Transverse colon (tissue), 4 donors: ENCODE results near the gene NISCH. TPM values are rescaled to one million over a fixed set of nuclear protein-coding genes. Genes with fewer than 3 reads are reported as not detected.

ENCODE experiments used
- DNase-seq: peaks from one replicate; pipeline ENCODE4 v3.0.0-alpha.2; 2019
- H3K27ac ChIP-seq, 4 donors: fragments of 200-600 bp; sonication (generic); 2 replicates each; pipeline ENCODE4 v1.5.1; 2016 to 2018; ENCODE audit warnings: inconsistent platforms in 4 of 4
- H3K27me3 ChIP-seq: fragments of 200-600 bp; sonication (generic); 2 replicates; pipeline ENCODE4 v1.5.1; 2017; ENCODE audit warnings: inconsistent platforms
- H3K36me3 ChIP-seq, 4 donors: fragments of 200-600 bp; sonication (generic); 2 replicates each; pipeline ENCODE4 v1.5.1; 2017 to 2019; ENCODE audit warnings: inconsistent platforms in 4 of 4
- H3K4me1 ChIP-seq, 4 donors: fragments of 200-600 bp; sonication (generic); 2 replicates each; pipeline ENCODE4 v1.5.1; 2017 to 2020; ENCODE audit warnings: inconsistent platforms in 4 of 4
- H3K4me3 ChIP-seq, 4 donors: fragments of 200-600 bp; sonication (generic); 1 replicate in 1 of 4; 2 replicates in 3 of 4; pipeline versions ENCODE4 v1.5.1 to v1.6.1; 2017 to 2019; ENCODE audit warnings: inconsistent platforms in 4 of 4
- H3K9me3 ChIP-seq, 2 donors: fragments of 200-600 bp; sonication (generic); 2 replicates each; pipeline ENCODE4 v1.5.1; 2017 to 2019; ENCODE audit warnings: inconsistent platforms in 2 of 2
- EP300 ChIP-seq: sonication (generic); formaldehyde crosslinking; IDR thresholded peaks from one replicate; pipeline ENCODE4 v1.6.1; 2017; ENCODE audit warnings: antibody characterized with exemption, low read depth
- POLR2A ChIP-seq: fragments of 450-650 bp; IDR thresholded peaks from one replicate; pipeline ENCODE4 v1.6.1; 2016; ENCODE audit warnings: antibody characterized with exemption, mild to moderate bottlenecking, moderate library complexity
- POLR2AphosphoS5 ChIP-seq, 3 donors: sonication (generic); formaldehyde crosslinking; IDR thresholded peaks; one replicate each; pipeline ENCODE4 v1.6.1; 2016; ENCODE audit warnings: antibody characterized with exemption in 3 of 3
- WGBS, 2 donors: methylation state at CpG; one replicate each; pipeline ENCODE4 v1.1.5; 2018; ENCODE audit warnings: low coverage in 1 of 2; 5-methylcytosine and 5-hydroxymethylcytosine counted together
- in situ Hi-C, 4 donors: fragments of 200-750 bp; cut with MboI; loops; one replicate each; pipeline versions ENCODE4 v1.15.0 to v1.15.1; 2017; ENCODE audit warnings: low sequenced_read_pairs in 3 of 4, low pct_ligation_motif_present in 1 of 4, low pct_unique_long_range_greater_than_20kb in 1 of 4
- intact Hi-C: fragments of 100-400 bp; cut with DNase I; formaldehyde crosslinking; loops from one replicate; pipeline ENCODE4 v1.15.1; 2023; ENCODE audit warnings: low total_unique reads
- total RNA-seq, 4 donors: library from RNA; depleted of rRNA; stranded (reverse); fragments of >200 nt; gene quantifications; one replicate each; pipeline ENCODE4 v1.1.0, GENCODE V29; 2016
- TF ChIP-seq, protein P1 (sequence below), 5 experiments: fragments of 200-600 bp in 3 of 5; fragments of 450-650 bp in 2 of 5; sonication (generic) in 3 of 5; IDR thresholded peaks; 1 replicate in 2 of 5; 2 replicates in 3 of 5; pipeline ENCODE4 v1.5.1; 2016 to 2017; ENCODE audit warnings: antibody characterized with exemption in 5 of 5, inconsistent platforms in 3 of 5, mild to moderate bottlenecking in 2 of 5, moderate library complexity in 1 of 5

Gene NISCH
- total RNA-seq, 4 donors from 2014 or later, result 72.0 to 137 (median 98.6) TPM

DNA sequence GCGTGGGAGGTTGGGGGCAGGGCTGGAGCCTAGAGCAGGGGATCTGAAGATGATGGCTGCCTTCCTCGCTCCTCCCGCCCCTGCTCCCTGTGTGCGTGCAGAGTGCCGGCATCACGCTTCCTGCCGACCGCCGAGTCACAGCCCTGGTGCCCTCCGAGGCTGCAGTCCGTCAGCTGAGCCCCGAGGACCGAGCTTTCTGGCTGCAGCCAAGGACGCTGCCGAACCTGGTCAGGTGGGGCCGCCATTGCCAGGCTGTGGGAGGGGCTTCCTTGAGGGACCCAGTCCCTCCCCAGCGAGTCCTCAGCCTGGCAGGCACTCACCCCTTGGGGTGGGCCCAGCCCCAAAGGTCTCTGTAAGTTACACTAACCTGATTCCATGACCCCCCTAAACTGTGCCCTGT is 57.3 kb downstream of the NISCH start:
- 60 to 77% methylated on average over 1 to 17 of the region's 17 CpGs for WGBS, 2 donors
- Histone ChIP-seq H3K4me1 (no peaks in the 10 kb centered on the region), H3K36me3 (no peaks in the 10 kb centered on the region), H3K27me3 (no peaks in the 10 kb centered on the region), H3K27ac (no peak overlapping the region), H3K9me3 (no peaks in the 10 kb centered on the region), H3K4me3 (no peak overlapping the region)
- TF ChIP-seq POLR2AphosphoS5 (IDR thresholded peaks at IDR 0.05), result no peak
- no peak for DNase-seq
- in situ Hi-C loops, result no loop called here
- intact Hi-C loops, result no loop called here

DNA sequence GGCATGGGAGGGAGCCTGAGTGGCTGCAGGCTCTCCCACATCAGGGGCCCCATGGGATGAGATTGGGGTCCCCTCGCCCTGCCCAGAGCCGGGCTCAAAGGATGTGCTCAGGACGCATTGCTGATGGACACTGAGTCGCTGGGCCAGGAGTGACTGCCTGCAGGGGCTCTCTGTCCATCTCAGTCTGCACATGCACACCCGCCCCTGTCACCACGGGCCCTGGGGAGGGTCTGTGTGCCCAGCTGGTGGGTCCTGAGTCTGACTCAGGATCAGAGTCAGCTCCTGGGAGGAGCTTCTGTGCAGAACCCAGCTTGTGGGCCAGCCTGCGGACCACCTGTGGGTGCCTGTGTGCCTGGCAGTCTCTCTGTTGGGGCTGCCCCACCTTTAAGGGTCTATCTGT is 57.9 kb downstream of the NISCH start:
- intact Hi-C loops, result no loop called here
- WGBS, 2 donors, result 85% methylated on average over 5 of the region's 7 CpGs; no CpG with 5 or more reads in 1 of the 2 donors
- no peaks in the 10 kb centered on the region for H3K4me1 ChIP-seq
- no peak overlapping the region for H3K4me3 ChIP-seq
- in situ Hi-C loops, result no loop called here
- no peak for DNase-seq
- no peak overlapping the region for H3K27ac ChIP-seq
- TF ChIP-seq, protein P1, sequence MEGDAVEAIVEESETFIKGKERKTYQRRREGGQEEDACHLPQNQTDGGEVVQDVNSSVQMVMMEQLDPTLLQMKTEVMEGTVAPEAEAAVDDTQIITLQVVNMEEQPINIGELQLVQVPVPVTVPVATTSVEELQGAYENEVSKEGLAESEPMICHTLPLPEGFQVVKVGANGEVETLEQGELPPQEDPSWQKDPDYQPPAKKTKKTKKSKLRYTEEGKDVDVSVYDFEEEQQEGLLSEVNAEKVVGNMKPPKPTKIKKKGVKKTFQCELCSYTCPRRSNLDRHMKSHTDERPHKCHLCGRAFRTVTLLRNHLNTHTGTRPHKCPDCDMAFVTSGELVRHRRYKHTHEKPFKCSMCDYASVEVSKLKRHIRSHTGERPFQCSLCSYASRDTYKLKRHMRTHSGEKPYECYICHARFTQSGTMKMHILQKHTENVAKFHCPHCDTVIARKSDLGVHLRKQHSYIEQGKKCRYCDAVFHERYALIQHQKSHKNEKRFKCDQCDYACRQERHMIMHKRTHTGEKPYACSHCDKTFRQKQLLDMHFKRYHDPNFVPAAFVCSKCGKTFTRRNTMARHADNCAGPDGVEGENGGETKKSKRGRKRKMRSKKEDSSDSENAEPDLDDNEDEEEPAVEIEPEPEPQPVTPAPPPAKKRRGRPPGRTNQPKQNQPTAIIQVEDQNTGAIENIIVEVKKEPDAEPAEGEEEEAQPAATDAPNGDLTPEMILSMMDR (IDR thresholded peaks at IDR 0.05), result no peak
- H3K36me3 ChIP-seq, result no peaks in the 10 kb centered on the region
- no peaks in the 10 kb centered on the region for H3K9me3 ChIP-seq
- H3K27me3 ChIP-seq, result no peaks in the 10 kb centered on the region

DNA sequence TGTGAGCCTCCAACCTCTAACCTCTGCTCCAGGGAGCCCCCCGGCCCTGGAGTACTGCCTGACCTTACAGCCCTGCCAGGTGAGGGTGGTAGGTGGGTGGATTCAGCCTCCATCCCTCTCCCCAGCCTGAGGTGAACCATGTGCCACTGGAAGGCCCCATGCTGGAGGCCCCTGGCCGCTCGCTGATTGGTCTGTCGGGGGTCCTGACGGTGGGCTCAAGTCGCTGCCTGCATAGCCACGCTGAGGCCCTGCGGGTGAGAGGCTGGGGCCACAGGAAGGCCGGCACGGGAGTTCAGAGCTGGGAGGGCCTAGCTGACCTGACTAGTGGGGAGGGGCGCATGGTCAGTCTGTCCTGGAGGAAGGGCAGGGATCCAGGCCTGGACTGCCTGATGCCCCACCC is 59.2 kb downstream of the NISCH start:
- peaks cover 0 to 4% (median 0%) of the 10 kb centered on the region in 4 donors for H3K4me1 ChIP-seq
- H3K27ac ChIP-seq, result no peak overlapping the region
- H3K9me3 ChIP-seq, result no peaks in the 10 kb centered on the region
- in situ Hi-C loops, result no loop called here
- intact Hi-C loops, result no loop called here
- WGBS, 2 donors, result 93% methylated on average over 9 of the region's 11 CpGs; no CpG with 5 or more reads in 1 of the 2 donors
- TF ChIP-seq, protein P1 (IDR thresholded peaks at IDR 0.05), result no peak
- TF ChIP-seq EP300, result no peak
- no peak for TF ChIP-seq POLR2A
- TF ChIP-seq POLR2AphosphoS5 (IDR thresholded peaks at IDR 0.05), result no peak
- H3K4me3 ChIP-seq, result no peak overlapping the region
- H3K27me3 ChIP-seq, result no peaks in the 10 kb centered on the region
- no peak for DNase-seq
- no peaks in the 10 kb centered on the region for H3K36me3 ChIP-seq

DNA sequence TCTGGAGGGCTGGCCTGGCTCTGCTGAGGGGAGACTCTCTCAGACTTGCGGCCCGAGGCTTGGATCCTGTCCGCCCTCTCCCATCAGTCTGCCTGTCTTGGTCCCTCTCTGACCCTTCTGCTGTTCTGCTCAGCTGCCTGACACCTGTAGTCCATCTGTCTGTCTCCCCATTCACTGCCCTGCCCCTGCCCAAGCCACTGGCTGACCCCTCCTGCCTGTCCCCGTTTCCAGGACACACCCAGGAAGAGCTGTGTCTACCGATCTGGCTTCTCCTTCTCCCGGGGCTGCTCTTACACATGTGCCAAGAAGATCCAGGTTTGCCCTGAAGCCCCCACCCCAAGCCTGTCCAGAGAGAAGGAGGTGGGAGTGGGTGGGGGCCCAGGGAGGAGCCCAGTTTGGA is 59.8 kb downstream of the NISCH start:
- Histone ChIP-seq H3K9me3 (no peaks in the 10 kb centered on the region), H3K27ac (no peak overlapping the region), H3K4me3 (no peak overlapping the region), H3K36me3 (no peaks in the 10 kb centered on the region), H3K4me1 (peaks cover 0 to 4% (median 0%) of the 10 kb centered on the region in 4 donors), H3K27me3 (no peaks in the 10 kb centered on the region)
- in situ Hi-C loops (no loop called here), intact Hi-C loops (no loop called here)
- DNase-seq, result no peak
- 20 to 54% methylated on average over 2 to 6 of the region's 6 CpGs for WGBS, 2 donors
- no peak for TF ChIP-seq EP300
- TF ChIP-seq POLR2AphosphoS5 (IDR thresholded peaks at IDR 0.05), result no peak
- no peak for TF ChIP-seq POLR2A
- TF ChIP-seq, protein P1 (IDR thresholded peaks at IDR 0.05), result no peak

DNA sequence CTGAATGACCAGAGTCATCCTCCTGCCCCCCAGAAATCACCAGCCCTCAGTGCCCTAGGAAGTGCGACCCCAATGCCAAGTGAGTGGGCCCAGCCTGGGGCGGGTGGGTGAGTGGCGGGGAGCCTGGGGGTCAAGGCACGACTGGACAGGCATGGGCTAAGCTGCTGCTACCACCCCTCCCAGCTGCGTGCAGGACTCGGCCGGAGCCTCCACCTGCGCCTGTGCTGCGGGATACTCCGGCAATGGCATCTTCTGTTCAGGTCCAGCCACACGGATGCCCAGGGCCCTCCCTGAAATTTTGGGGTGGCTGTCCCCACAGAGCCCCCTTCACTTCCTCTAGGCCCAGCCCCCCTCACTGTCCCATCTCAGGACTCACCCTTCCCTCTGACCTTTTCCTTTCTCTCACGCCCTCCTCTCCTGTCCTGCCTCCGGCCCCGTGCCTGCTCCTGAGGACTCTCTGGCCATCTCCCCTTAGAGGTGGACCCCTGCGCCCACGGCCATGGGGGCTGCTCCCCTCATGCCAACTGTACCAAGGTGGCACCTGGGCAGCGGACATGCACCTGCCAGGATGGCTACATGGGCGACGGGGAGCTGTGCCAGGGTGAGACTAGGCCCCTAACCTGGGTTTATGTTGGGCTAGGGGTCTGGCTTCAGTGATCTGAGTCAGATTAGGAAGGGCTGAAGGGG is 61.2 kb downstream of the NISCH start:
- H3K4me3 ChIP-seq, result no peak overlapping the region
- 87 to 100% methylated on average over 1 to 16 of the region's 19 CpGs for whole genome bisulfite sequencing, 2 donors
- H3K9me3 ChIP-seq, result no peaks in the 10 kb centered on the region
- H3K27me3 ChIP-seq, result no peaks in the 10 kb centered on the region
- DNase-seq, result no peak
- TF ChIP-seq, protein P1 (IDR thresholded peaks at IDR 0.05), result no peak
- no peak for TF ChIP-seq POLR2A
- no peak for TF ChIP-seq POLR2AphosphoS5 (IDR thresholded peaks at IDR 0.05)
- no peak for TF ChIP-seq EP300
- intact Hi-C loops (no loop called here), in situ Hi-C loops (no loop called here)
- no peaks in the 10 kb centered on the region for H3K36me3 ChIP-seq
- no peak overlapping the region for H3K27ac ChIP-seq
- H3K4me1 ChIP-seq, result peaks cover 0 to 4% (median 0%) of the 10 kb centered on the region in 4 donors
